ENCODE results near the gene CRACDL.

Gene CRACDL

GRCh38 chr2:98935777-98936352 lies at the start of gene CRACDL:
Gene CRACDL, minus strand, starts transcription at chr2:98936225. Its CDS starts 89,425 bp downstream, at chr2:98846800.
- no peak for DNase-seq (ENCODE audit: low read depth, low spot score)

- no peak for DNase-seq (ENCODE audit: low read depth, low spot score)
Observed at GRCh38 chr2:98975611-98976010, 39.6 kb upstream of the CRACDL start.

- no peak for DNase-seq (ENCODE audit: low read depth, low spot score)
Observed at GRCh38 chr2:98972582-98973167, 36.6 kb upstream of the CRACDL start.

- no peak for DNase-seq (ENCODE audit: low read depth, low spot score)
Observed at GRCh38 chr2:98959810-98960507, 23.9 kb upstream of the CRACDL start.

- DNase-seq (ENCODE audit: low read depth, low spot score) = no peak
Observed at GRCh38 chr2:98952966-98953365, 16.9 kb upstream of the CRACDL start.

GRCh38 chr2:98948956-98949739 lies 13.1 kb upstream of the CRACDL start:
- DNase-seq (ENCODE audit: low read depth, low spot score) = no peak

GRCh38 chr2:98947554-98947953 lies 11.5 kb upstream of the CRACDL start:
- DNase-seq (ENCODE audit: low read depth, low spot score) = no peak

GRCh38 chr2:98946855-98947254 lies 10.8 kb upstream of the CRACDL start:
- DNase-seq (ENCODE audit: low read depth, low spot score) = no peak

- DNase-seq (ENCODE audit: low read depth, low spot score) = no peak
Observed at GRCh38 chr2:98944775-98945174, 8.8 kb upstream of the CRACDL start.

- no peak for DNase-seq (ENCODE audit: low read depth, low spot score)
Observed at GRCh38 chr2:98940102-98940501, 4.1 kb upstream of the CRACDL start.

GRCh38 chr2:98937906-98938305 lies 1.9 kb upstream of the CRACDL start:
- DNase-seq (ENCODE audit: low read depth, low spot score) = no peak

- DNase-seq (ENCODE audit: low read depth, low spot score) = no peak
Observed at GRCh38 chr2:98936353-98937351, 627 bp upstream of the CRACDL start.

- DNase-seq (ENCODE audit: low read depth, low spot score) = no peak
Observed at GRCh38 chr2:98935111-98935770, 784 bp downstream of the CRACDL start.

GRCh38 chr2:98932778-98933343 lies 3.2 kb downstream of the CRACDL start:
- no peak for DNase-seq (ENCODE audit: low read depth, low spot score)

GRCh38 chr2:98932164-98932563 lies 3.9 kb downstream of the CRACDL start:
- no peak for DNase-seq (ENCODE audit: low read depth, low spot score)

GRCh38 chr2:98931596-98931995 lies 4.4 kb downstream of the CRACDL start:
- no peak for DNase-seq (ENCODE audit: low read depth, low spot score)

GRCh38 chr2:98929920-98930319 lies 6.1 kb downstream of the CRACDL start:
- no peak for DNase-seq (ENCODE audit: low read depth, low spot score)

- DNase-seq (ENCODE audit: low read depth, low spot score) = no peak
Observed at GRCh38 chr2:98928242-98928641, 7.8 kb downstream of the CRACDL start.

GRCh38 chr2:98927027-98927426 lies 9.0 kb downstream of the CRACDL start:
- no peak for DNase-seq (ENCODE audit: low read depth, low spot score)

GRCh38 chr2:98926601-98927000 lies 9.4 kb downstream of the CRACDL start:
- no peak for DNase-seq (ENCODE audit: low read depth, low spot score)
